C4-2B (cell line): ENCODE measurements around the gene RIC8B.

Experiments used
- H3K27ac ChIP-seq: fragments of 450-650 bp; 2 replicates; pipeline ENCODE4 v1.5.1; 2017
- ZFX ChIP-seq: fragments of 450-650 bp; IDR thresholded peaks from 2 replicates; pipeline ENCODE4 v1.6.1; 2017
- TF ChIP-seq, protein P1 (sequence below): fragments of 450-650 bp; conservative IDR thresholded peaks from 2 replicates; pipeline ENCODE4 v1.5.1; 2017; ENCODE audit warnings: mild to moderate bottlenecking

RIC8B gene

GRCh38 chr12:106845902-106846301 lies 71.4 kb downstream of the RIC8B start:
- TF ChIP-seq ZFX, result no peak
- TF ChIP-seq, protein P1, sequence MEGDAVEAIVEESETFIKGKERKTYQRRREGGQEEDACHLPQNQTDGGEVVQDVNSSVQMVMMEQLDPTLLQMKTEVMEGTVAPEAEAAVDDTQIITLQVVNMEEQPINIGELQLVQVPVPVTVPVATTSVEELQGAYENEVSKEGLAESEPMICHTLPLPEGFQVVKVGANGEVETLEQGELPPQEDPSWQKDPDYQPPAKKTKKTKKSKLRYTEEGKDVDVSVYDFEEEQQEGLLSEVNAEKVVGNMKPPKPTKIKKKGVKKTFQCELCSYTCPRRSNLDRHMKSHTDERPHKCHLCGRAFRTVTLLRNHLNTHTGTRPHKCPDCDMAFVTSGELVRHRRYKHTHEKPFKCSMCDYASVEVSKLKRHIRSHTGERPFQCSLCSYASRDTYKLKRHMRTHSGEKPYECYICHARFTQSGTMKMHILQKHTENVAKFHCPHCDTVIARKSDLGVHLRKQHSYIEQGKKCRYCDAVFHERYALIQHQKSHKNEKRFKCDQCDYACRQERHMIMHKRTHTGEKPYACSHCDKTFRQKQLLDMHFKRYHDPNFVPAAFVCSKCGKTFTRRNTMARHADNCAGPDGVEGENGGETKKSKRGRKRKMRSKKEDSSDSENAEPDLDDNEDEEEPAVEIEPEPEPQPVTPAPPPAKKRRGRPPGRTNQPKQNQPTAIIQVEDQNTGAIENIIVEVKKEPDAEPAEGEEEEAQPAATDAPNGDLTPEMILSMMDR, result no peak
- no peak overlapping the region for H3K27ac ChIP-seq

- TF ChIP-seq, protein P1, result no peak
- TF ChIP-seq ZFX, result no peak
- no peak overlapping the region for H3K27ac ChIP-seq
These were observed 73.4 kb downstream of the RIC8B start for GRCh38 chr12:106847861-106848260.

DNA sequence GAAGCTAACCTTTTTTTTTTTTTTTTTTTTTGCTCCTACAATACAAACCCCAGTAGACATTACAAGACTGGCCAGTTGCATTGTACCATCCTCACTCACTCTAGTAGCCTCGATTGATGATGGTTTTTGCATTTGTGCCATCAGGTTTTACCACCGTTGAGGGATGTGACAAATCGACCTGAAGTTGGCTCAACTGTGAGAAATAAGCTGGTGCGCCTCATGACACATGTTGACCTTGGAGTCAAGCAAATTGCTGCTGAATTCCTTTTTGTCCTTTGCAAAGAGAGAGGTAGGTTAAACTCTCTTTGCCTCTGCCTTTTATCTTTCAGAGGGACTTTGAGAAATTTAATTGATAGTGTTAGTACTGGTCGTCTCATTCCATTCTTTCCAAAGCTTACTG lies 76.8 kb downstream of the RIC8B start:
- H3K27ac ChIP-seq, result no peak overlapping the region
- no peak for TF ChIP-seq ZFX
- TF ChIP-seq, protein P1, result no peak

DNA sequence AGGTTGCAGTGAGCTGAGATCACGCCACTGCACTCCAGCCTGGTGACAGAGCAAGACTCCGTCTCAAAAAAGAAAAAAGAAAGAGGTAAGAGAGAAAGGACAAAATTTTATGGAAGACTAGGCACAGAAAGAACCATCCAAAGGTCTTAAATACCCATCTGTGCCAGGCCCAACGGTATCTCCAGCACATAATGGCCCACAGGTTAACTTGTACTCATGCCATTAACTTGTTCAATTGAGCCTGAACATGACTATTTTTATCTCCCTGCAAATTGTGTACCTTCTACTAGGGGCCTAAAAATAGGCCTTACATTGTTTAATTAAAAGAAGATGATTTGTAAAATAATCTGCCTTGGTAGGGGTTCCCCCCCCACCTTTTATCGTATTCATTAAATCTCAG lies 80.2 kb downstream of the RIC8B start:
- TF ChIP-seq, protein P1, result no peak
- TF ChIP-seq ZFX, result no peak

GRCh38 chr12:106855221-106855758 lies 80.8 kb downstream of the RIC8B start:
- TF ChIP-seq, protein P1, result no peak
- no peak for TF ChIP-seq ZFX
- no peak overlapping the region for H3K27ac ChIP-seq

More for the DNA sequence above, 80.2 kb downstream of the RIC8B start:
- H3K27ac ChIP-seq, result no peak overlapping the region

- no peak overlapping the region for H3K27ac ChIP-seq
- TF ChIP-seq ZFX, result no peak
- TF ChIP-seq, protein P1, result no peak
These were observed 87.8 kb downstream of the RIC8B start for GRCh38 chr12:106861984-106862916.

DNA sequence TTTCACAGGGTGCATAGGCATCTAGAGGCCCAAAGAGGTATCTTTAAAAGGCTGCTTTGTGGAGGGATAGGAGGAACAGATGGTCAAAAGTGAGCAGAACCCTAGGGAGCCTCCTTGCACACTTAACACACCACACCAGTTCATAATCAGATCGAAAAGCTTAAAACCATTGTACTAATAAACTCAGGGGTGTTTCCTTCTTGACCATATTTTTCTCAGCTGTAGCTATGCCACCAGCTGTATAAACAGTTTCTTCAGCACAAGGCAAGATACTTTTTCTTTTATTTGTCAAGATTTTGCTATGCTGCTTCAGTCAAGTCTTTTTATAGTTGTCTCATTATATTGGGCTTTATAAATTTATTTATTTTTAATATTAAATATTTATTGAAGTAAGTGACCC lies 88.7 kb downstream of the RIC8B start:
- TF ChIP-seq, protein P1, result no peak
- TF ChIP-seq ZFX, result no peak

More for the DNA sequence above, 88.7 kb downstream of the RIC8B start:
- no peak overlapping the region for H3K27ac ChIP-seq
